Left renal cortex interstitium (tissue), 4 donors: ENCODE data around the gene APMAP. TPM values are rescaled to one million over a fixed set of nuclear protein-coding genes. Genes with fewer than 3 reads are reported as not detected.
"Not testable (repeated sequence)": the region's sequence is repeated elsewhere in the genome, so short reads cannot be mapped to it uniquely, and the experiment has no call there.

ENCODE experiments used
- DNase-seq, 4 donors: peaks; one replicate each; pipeline ENCODE4 v3.0.0-alpha.2; 2013; ENCODE audit warnings: low read depth in 4 of 4, low spot score in 2 of 4, missing footprints in 1 of 4
- polyA plus RNA-seq, 4 donors: library from polyadenylated mRNA; unstranded; fragments of 120-200 nt; gene quantifications; one replicate each; pipeline ENCODE4 v1.2.1, GENCODE V29; 2013; ENCODE audit not compliant: insufficient read length in 4 of 4

APMAP gene
- polyA plus RNA-seq, 4 donors = 88.9 to 120 (median 101) TPM

- DNase-seq = no peak
Observed at GRCh38 chr20:24955045-24955444, 37.5 kb downstream of the APMAP start.

GRCh38 chr20:24954566-24954965, 38.0 kb downstream of the APMAP start:
- DNase-seq = no peak

- no peak for DNase-seq
Observed at GRCh38 chr20:24954151-24954550, 38.4 kb downstream of the APMAP start.

- no peak for DNase-seq
Observed at GRCh38 chr20:24953621-24954133, 38.9 kb downstream of the APMAP start.

GRCh38 chr20:24953209-24953575, 39.4 kb downstream of the APMAP start:
- DNase-seq = no peak

GRCh38 chr20:24952376-24953208, 40.0 kb downstream of the APMAP start:
- no peak for DNase-seq

- DNase-seq = no peak
Observed at GRCh38 chr20:24951536-24952083, 40.9 kb downstream of the APMAP start.

GRCh38 chr20:24950836-24951525, 41.6 kb downstream of the APMAP start:
- no peak for DNase-seq

- no peak for DNase-seq
Observed at GRCh38 chr20:24950128-24950835, 42.3 kb downstream of the APMAP start.

GRCh38 chr20:24949756-24950127, 42.8 kb downstream of the APMAP start:
- DNase-seq = no peak

GRCh38 chr20:24948939-24949679, 43.4 kb downstream of the APMAP start, which contains the start of gene CST7:
Gene CST7 (plus strand): TSS chr20:24949269. CDS start chr20:24949506, 237 bp downstream.
- no peak for DNase-seq

- not testable (repeated sequence) for DNase-seq
Observed at GRCh38 chr20:24948396-24948938, 44.1 kb downstream of the APMAP start.

GRCh38 chr20:24946376-24946775, 46.2 kb downstream of the APMAP start:
- DNase-seq = not testable (repeated sequence)

GRCh38 chr20:24943731-24944130, 48.8 kb downstream of the APMAP start:
- DNase-seq = no peak

- DNase-seq = no peak
Observed at GRCh38 chr20:24943196-24943595, 49.4 kb downstream of the APMAP start.

- no peak for DNase-seq
Observed at GRCh38 chr20:24942679-24943078, 49.9 kb downstream of the APMAP start.

GRCh38 chr20:24939036-24939435, 53.5 kb downstream of the APMAP start:
- no peak for DNase-seq

- DNase-seq = no peak
Observed at GRCh38 chr20:24938498-24938897, 54.1 kb downstream of the APMAP start.

- no peak for DNase-seq
Observed at GRCh38 chr20:24937579-24937978, 55.0 kb downstream of the APMAP start.
